ENCODE results near the gene RPS6KA6. TPM values are rescaled to one million over a fixed set of nuclear protein-coding genes. Genes with fewer than 3 reads are reported as not detected.

RPS6KA6 gene
- total RNA-seq, 2 donors from 2014 or later: 17.9 to 18.3 TPM

DNA sequence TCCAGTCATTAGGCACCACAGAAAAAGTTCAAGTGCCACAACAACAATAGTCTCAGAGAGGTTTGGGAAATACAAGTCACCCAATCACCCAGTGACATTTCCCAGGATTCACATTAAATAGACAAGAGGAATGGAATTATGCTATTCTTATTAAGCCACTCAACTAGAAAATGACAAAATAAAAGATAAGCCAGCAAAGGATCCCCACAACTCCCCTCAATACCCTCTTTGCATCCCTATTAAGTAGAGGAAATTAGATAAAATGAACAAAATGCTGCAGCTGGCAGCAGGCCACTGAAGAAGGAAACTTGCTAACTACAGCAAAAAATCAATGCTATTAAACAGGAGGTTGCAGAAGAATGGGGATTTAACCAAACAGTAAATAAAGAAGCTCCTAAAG lies 35.3 kb upstream of the RPS6KA6 start:
- no peaks in the 10 kb centered on the region for H3K36me3 ChIP-seq (ENCODE audit: control insufficient read depth, insufficient read depth, low read length)
- H3K4me1 Mint-ChIP-seq: no peaks in the 10 kb centered on the region
- DNase-seq: no peak
- no peaks in the 10 kb centered on the region for H3K27me3 ChIP-seq (ENCODE audit: control insufficient read depth, insufficient read depth, low read length, poor library complexity, severe bottlenecking)
- no peak overlapping the region for H3K4me3 Mint-ChIP-seq
- no peaks in the 10 kb centered on the region for H3K9me3 ChIP-seq (ENCODE audit: control insufficient read depth, low read length)
- no peak overlapping the region for H3K27ac ChIP-seq (ENCODE audit: low read depth, low read length)
- peaks cover 35% of the 10 kb centered on the region for H3K9me3 Mint-ChIP-seq
- no peak overlapping the region for H3K4me3 ChIP-seq (ENCODE audit: low read length)
- H3K4me1 ChIP-seq (ENCODE audit: control insufficient read depth, insufficient read depth, low read length): no peaks in the 10 kb centered on the region
- TF ChIP-seq, protein P1, sequence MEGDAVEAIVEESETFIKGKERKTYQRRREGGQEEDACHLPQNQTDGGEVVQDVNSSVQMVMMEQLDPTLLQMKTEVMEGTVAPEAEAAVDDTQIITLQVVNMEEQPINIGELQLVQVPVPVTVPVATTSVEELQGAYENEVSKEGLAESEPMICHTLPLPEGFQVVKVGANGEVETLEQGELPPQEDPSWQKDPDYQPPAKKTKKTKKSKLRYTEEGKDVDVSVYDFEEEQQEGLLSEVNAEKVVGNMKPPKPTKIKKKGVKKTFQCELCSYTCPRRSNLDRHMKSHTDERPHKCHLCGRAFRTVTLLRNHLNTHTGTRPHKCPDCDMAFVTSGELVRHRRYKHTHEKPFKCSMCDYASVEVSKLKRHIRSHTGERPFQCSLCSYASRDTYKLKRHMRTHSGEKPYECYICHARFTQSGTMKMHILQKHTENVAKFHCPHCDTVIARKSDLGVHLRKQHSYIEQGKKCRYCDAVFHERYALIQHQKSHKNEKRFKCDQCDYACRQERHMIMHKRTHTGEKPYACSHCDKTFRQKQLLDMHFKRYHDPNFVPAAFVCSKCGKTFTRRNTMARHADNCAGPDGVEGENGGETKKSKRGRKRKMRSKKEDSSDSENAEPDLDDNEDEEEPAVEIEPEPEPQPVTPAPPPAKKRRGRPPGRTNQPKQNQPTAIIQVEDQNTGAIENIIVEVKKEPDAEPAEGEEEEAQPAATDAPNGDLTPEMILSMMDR (conservative IDR thresholded peaks at IDR 0.05): no peak
- H3K36me3 Mint-ChIP-seq (ENCODE audit: low read depth): no peaks in the 10 kb centered on the region
- no peak overlapping the region for H3K9ac ChIP-seq (ENCODE audit: extremely low read depth, low read length, poor library complexity, severe bottlenecking)
- H3K27ac Mint-ChIP-seq: no peak overlapping the region
- peaks cover 2% of the 10 kb centered on the region for H3K27me3 Mint-ChIP-seq (ENCODE audit: insufficient read depth)

DNA sequence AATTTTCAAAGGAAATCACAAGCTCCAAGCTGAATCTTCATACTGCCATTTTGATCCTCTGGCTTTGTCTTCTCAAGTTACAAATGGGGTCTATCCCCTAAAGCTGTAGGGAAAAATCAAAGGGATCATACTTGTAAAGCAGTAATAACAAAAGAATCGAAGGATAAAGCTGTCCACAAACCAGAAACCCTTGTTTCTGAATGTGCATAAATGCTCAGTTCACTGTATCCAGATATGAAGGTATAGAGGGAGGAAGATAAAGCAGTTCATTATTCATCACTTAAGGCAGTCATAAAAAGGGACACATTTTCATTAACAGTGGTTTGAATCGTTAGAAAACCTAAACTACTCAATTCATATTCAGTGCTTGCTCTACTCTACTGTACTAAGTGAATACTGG lies 33.2 kb upstream of the RPS6KA6 start:
- H3K27me3 Mint-ChIP-seq (ENCODE audit: insufficient read depth): peaks cover 2% of the 10 kb centered on the region
- H3K9me3 ChIP-seq (ENCODE audit: control insufficient read depth, low read length): no peaks in the 10 kb centered on the region
- 100% methylated on average over 1 of the region's 2 CpGs; no CpG with 5 or more reads in 1 of the 2 experiments for WGBS, 2 experiments (ENCODE audit: insufficient coverage in 1 of 2, insufficient read length in 1 of 2)
- H3K36me3 ChIP-seq (ENCODE audit: control insufficient read depth, insufficient read depth, low read length): no peaks in the 10 kb centered on the region
- peaks cover 1% of the 10 kb centered on the region for H3K4me1 Mint-ChIP-seq
- H3K27me3 ChIP-seq (ENCODE audit: control insufficient read depth, insufficient read depth, low read length, poor library complexity, severe bottlenecking): no peaks in the 10 kb centered on the region
- H3K4me3 ChIP-seq (ENCODE audit: low read length): no peak overlapping the region
- TF ChIP-seq, protein P1 (conservative IDR thresholded peaks at IDR 0.05): no peak
- no peak overlapping the region for H3K27ac Mint-ChIP-seq
- DNase-seq: no peak
- no peak overlapping the region for H3K4me3 Mint-ChIP-seq
- no peaks in the 10 kb centered on the region for H3K36me3 Mint-ChIP-seq (ENCODE audit: low read depth)
- H3K4me1 ChIP-seq (ENCODE audit: control insufficient read depth, insufficient read depth, low read length): no peaks in the 10 kb centered on the region
- no peak overlapping the region for H3K9ac ChIP-seq (ENCODE audit: extremely low read depth, low read length, poor library complexity, severe bottlenecking)
- no peak overlapping the region for H3K27ac ChIP-seq (ENCODE audit: low read depth, low read length)
- peaks cover 30% of the 10 kb centered on the region for H3K9me3 Mint-ChIP-seq

DNA sequence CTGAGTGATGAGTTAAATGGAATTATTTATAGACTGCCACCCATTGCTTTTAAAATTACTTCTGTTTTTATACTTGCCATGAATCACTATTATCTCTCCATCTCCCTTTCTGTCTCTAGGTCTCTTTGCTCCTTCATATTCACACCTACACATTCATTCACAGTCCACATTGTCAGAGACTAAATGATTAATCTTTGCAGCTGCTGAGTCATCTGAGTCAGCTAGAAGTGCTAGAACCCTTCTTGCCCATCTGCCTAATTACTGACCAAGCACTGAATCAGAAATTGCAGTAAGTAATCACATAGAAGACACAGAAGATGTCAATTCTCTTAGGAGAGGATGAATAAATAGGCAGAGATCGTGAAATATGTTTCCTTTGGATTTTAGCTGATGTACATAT lies 31.6 kb upstream of the RPS6KA6 start:
- Mint-ChIP-seq H3K9me3 (peaks cover 29% of the 10 kb centered on the region), H3K4me1 (peaks cover 1% of the 10 kb centered on the region), H3K36me3 (ENCODE audit: low read depth) (no peaks in the 10 kb centered on the region), H3K27me3 (ENCODE audit: insufficient read depth) (no peaks in the 10 kb centered on the region), H3K4me3 (no peak overlapping the region), H3K27ac (no peak overlapping the region)
- Histone ChIP-seq H3K27me3 (ENCODE audit: control insufficient read depth, insufficient read depth, low read length, poor library complexity, severe bottlenecking) (no peaks in the 10 kb centered on the region), H3K4me1 (ENCODE audit: control insufficient read depth, insufficient read depth, low read length) (no peaks in the 10 kb centered on the region), H3K36me3 (ENCODE audit: control insufficient read depth, insufficient read depth, low read length) (no peaks in the 10 kb centered on the region), H3K27ac (ENCODE audit: low read depth, low read length) (no peak overlapping the region), H3K9me3 (ENCODE audit: control insufficient read depth, low read length) (no peaks in the 10 kb centered on the region), H3K9ac (ENCODE audit: extremely low read depth, low read length, poor library complexity, severe bottlenecking) (no peak overlapping the region), H3K4me3 (ENCODE audit: low read length) (no peak overlapping the region)
- no peak for DNase-seq
- WGBS, 2 experiments (ENCODE audit: insufficient coverage in 1 of 2, insufficient read length in 1 of 2): 63% methylated on average over 1 of the region's 1 CpG; no CpG with 5 or more reads in 1 of the 2 experiments
- TF ChIP-seq, protein P1 (conservative IDR thresholded peaks at IDR 0.05): no peak

Measured in endodermal cell (in vitro differentiated cells).